HTERT RPE-1 (cell line): ENCODE data around the gene KRTAP1-1.
"Not testable (repeated sequence)": the region's sequence is repeated elsewhere in the genome, so short reads cannot be mapped to it uniquely, and the experiment has no call there.

Source experiments
- in situ Hi-C: fragments of 300-500 bp; cut with MboI; formaldehyde crosslinking; loops from 4 replicates; pipeline ENCODE4 v1.14.3; 2020; ENCODE audit warnings: low sequenced_read_pairs

The KRTAP1-1 gene, protein sequence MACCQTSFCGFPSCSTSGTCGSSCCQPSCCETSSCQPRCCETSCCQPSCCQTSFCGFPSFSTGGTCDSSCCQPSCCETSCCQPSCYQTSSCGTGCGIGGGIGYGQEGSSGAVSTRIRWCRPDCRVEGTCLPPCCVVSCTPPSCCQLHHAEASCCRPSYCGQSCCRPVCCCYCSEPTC

DNA sequence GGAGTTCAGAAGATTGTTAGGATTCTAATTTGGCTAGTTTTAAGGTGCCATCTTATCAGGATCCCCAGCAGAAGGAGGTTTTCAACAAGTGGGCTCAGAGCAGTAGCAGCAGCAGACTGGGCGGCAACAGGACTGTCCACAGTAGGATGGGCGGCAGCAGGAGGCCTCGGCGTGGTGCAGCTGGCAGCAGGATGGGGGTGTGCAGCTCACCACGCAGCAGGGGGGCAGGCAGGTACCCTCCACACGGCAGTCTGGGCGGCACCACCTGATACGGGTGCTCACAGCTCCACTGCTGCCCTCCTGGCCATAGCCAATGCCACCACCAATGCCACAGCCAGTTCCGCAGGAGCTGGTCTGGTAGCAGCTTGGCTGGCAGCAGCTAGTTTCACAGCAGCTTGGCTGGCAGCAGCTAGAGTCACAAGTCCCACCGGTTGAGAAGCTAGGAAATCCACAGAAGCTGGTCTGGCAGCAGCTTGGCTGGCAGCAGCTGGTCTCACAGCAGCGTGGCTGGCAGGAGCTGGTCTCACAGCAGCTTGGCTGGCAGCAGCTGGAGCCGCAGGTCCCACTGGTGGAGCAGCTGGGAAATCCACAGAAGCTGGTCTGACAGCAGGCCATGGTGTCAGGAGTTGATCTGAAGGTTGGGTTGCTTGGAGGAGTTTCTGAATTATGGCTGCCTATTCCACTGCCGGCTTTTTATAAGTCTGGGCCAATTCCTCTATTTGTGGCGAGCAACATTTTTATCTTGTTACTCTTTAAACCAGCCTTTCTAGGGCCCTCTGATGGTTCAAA lies at the start of gene KRTAP1-1:
TSS of gene KRTAP1-1 (minus strand) at position 668 of the 789 bp plus-strand sequence. CDS start at position 615, 53 bp downstream.
- in situ Hi-C loops, result not testable (repeated sequence)

DNA sequence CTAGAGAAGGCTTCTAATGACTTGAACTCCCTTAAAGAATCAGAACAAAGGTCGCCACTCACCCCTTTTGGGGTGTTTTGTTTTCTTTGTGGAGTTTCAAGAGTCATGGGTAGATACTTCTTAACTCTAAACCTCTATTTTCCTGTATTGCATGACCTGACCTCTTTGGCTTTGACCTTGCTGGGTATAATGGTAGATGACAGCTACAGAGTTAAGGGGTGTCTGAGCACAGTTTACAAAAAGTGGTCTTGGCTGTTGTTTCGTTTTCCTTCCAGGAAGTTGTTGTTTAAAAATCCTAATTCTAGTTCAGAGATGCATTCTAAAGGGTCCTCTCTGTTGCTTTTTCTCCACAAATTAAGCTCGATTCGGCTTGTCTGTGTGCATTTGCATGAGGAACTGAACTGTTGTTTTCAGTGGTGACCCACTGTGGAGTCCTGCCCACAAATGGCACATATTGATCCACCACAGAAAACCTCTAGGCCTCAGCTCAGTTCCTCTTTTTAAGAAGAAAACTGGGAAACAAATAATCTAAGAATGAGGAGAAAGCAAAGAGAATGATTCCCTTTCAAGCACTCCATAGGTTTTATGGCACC lies 47.6 kb upstream of the KRTAP1-1 start:
- in situ Hi-C loops, result not testable (repeated sequence)

DNA sequence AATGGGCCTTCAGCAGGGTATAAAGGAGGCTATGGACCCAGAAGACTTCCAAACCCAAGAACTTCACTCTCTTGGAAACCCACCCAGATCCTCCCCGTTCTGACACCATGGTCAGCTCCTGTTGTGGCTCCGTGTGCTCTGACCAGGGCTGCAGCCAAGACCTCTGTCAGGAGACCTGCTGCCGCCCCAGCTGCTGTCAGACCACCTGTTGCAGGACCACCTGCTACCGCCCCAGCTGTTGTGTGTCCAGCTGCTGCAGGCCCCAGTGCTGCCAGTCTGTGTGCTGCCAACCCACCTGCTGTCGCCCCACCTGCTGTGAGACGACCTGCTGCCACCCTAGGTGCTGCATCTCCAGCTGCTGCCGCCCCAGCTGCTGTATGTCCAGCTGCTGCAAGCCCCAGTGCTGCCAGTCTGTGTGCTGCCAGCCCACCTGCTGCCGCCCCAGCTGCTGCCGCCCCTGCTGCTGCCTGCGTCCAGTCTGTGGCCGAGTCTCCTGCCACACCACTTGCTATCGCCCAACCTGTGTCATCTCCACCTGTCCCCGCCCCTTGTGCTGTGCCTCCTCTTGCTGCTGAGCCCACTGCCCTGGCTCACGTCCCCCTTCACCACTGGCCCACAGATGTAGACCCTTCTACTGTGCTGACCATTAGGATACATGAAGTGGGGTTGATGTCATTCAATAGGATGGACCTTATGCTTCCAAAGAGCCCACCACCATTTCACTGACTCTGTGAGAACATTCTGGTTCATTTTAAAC lies 43.0 kb upstream of the KRTAP1-1 start, which contains the start of gene KRTAP4-7:
TSS of gene KRTAP4-7 (plus strand) at position 51 of the 757 bp plus-strand sequence. CDS start at position 108, 57 bp downstream.
- in situ Hi-C loops, result not testable (repeated sequence)

DNA sequence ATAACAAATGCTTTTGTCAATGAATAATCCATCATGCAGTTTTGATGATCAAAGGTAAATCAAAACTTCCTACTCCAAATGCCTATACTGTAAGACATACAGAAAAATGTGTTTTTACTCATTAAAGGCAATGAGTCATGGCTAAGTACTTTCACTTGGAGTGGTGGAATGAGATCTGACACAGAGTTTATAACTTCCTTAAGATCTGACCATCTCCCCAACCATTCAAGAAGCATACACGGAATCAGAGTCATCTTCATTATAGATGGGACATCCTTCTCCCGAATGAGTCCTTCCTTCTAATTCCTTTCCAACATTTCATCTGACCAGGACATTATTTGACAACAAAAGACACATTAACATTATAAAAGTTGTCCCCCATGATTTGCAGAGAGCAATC lies 42.2 kb upstream of the KRTAP1-1 start:
- in situ Hi-C loops, result not testable (repeated sequence)

DNA sequence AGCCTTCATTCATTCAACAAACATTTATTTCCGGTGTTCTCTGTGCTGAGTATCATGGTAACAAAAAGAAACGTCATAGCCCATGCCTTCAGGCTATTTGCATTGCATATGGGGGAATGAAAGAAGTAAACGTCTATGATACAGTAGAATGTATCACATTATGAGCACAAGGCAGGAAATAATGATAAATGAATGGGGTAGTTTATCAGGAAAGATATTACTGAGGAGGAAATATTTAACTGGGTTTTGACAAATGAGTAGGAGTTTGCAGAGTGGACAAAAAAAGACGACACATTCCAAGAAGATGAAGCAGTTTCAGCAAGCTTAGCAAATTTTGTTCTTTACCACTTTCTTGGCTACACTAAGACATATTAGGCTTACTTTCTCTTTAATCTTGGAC lies 41.4 kb upstream of the KRTAP1-1 start:
- in situ Hi-C loops, result no loop called here

DNA sequence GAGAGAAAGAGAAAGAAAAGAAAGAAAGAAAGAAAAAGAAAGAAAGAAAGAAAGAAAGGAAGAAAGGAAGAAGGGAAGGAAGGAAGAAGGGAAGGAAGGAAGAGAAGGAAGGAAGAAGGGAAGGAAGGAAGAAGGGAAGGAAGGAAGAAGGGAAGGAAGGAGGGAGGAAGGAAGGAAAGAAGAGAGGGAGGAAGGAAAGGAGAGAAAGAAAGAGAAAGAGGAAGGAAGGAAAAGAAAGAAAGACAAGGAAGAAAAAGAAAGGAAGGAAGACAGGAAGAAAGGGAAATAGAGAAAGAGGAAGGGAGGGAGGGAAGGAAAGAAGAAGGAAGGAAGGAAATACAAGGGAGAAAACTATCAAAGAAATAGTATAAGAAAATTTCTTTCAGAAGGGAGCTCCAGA lies 35.5 kb upstream of the KRTAP1-1 start:
- in situ Hi-C loops, result no loop called here

DNA sequence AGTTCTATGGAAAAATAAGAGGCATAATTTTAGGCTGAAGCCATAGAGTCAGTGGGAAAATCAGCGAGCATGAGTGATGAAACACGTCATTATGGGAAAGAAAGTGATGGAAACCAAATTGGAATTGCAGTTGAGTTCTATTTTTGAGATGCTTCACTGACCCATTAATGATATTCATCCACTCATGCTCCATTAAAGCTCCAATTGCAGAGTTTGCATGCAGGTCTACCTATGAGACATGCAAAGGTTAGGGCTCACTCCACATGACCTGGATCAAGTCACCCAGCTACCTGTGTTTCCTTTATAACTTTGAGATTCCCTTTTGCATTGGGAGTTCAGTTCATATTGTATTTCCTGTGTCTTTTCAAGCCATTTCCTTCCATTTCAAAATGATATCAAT lies 32.4 kb upstream of the KRTAP1-1 start:
- in situ Hi-C loops, result no loop called here

DNA sequence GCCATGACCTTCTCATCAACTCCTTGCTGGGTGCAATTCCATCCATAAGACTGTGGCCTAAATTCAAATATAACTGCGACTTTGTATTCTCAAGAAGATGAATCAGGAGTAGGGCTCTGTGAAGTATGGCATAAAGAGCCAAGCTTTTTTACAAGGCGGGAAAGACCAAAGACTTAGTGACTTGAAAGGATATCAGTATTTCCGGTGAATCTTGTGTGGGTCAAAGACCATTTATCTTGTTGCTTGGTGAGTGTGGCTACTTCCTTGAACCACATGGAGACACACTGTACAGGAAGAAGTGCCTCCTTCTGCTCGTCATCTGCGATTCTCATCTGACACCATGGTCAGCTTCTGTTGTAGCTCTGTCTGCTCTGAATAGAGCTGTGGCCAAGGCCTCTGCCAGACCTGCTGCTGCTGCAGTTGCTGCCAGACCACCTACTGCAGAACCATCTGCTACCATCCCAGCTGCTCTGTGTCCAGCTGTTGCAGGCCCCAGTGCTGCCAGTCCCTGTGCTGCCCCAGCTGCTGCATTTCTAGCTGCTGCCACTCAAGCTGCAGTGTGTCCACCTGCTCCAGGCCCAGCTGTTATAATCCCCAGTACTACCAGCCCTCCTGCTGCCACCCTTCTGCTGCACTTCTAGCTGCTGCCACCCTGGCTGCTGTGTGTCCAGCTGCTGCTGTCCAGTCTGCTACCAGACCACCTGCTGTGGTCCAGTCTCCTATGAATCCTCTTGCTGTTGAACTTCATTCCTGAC lies 30.5 kb upstream of the KRTAP1-1 start:
- in situ Hi-C loops, result no loop called here

DNA sequence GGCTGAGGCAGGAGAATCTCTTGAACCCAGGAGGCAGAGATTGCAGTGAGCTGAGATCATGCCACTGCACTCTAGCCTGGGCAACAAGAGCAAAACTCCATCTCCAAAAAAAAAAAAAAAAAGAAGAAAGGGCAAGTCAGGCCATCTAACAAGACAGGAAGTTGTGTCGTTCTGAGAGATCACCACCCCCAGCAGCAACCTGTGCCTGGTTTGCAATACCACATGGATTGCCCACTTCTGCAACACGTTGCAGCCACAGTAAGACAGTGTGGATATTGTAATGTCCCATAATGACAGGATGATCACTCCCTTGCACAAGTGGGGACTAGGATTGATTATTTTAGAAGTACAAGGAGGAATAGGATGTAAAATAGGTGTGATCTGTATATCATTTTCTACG lies 27.8 kb upstream of the KRTAP1-1 start:
- in situ Hi-C loops, result no loop called here

DNA sequence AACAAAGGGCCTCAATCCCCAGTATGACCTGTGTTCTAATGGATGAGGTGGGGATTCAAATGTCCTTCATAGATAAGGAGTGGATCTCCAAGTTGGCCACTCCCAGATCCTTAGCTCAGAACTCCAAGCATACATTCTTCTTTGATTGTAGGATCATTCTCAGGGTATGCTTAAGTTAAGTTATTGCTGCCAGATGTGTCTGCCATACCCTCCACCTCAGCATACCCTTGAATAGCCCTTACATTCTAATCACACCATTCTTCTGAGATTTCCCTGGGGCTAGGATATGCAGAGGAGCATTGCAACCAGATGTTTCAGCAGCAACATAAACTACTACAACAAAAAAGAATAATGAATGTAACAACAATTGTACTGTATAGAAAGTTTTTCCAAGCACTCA lies 26.0 kb upstream of the KRTAP1-1 start:
- in situ Hi-C loops, result no loop called here

DNA sequence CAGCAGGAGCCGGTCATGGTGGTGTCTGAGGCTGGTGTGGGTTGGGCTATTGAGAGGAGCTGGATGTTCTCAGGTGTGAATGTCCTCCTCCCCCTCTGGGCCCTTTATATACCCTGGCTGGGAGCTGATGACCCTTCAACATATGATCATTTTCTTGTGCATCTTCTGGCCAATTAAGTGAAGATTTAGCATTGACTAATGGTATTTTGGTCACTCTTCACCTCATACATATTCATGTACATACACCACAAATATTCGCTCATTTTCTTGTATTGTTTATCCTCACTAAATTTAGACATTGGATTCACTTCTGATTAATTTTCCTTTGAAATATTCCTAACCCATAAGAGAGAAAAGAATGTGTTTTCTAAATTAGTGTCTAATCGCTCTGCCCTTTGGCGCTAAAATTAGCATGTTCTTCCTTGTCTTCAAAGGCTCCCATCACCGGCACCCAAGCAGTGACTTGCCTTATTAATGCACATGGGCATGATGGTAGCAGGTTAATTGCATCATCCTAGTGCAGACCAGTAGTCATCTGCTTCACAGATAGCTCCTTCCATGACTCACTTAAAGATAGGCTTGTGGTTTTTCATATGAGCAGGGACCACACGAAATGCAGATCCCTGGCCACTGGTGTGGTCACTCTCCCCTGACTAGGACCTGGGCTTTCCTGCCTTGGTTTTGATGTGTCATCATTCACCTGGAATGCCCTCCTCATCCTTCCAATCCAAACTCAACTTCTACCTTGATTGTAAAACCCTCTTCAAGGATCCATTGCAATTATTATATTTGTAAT lies 24.8 kb upstream of the KRTAP1-1 start, which contains the start of gene KRTAP2-4:
TSS of gene KRTAP2-4 (minus strand) at position 51 of the 796 bp plus-strand sequence. CDS start at position 17, 34 bp downstream.
- in situ Hi-C loops, result no loop called here

DNA sequence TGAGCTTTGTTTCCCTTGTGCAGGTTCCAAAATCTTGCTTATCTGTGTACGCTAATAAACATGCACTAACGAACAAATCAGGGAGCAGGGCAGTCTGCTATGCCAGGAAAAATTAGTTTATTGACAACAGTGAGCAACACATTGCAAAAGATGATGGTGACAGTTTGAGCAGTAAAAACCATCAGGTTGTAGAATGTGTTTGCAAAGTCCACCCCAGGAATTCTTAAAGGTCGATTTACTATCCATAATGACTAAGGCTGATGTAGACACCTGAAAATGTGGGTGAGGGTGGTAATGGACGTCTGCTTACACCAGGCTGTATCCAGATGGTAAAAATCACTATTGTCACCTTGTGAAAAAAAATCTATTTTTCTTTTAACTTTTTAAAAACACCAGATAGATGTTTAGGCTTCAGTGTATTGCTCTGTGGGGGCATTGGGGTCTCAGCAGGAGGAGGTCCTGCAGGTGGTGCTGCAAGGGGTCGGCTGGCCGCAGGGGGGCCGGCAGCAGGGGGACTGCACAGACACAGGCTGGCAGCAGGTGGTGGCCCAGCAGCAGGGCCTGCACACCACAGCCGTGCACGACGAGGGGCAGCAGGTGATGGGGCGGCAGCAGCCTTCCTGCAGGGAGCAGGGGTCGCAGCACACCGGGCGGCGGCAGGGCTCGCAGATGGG lies 23.9 kb upstream of the KRTAP1-1 start:
- in situ Hi-C loops, result not testable (repeated sequence)

DNA sequence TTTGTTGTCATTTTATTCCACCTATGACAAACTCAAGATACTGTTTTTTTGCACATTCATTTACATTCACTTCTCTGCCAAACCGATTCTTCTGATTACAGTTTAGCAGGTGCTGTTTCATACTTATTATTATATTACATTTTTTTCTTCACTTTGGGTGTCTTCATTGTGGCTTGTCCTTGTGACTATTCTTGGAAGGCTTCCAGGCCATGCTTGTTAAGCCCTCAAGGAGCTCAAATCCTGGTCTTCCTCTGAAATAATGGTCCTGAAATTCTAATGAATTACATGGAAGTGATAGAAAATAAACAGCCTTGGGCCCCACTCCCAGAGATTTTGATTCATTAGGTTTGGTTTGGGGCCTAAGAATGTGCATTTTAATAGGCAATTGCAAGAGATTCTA lies 23.1 kb upstream of the KRTAP1-1 start:
- in situ Hi-C loops, result no loop called here

DNA sequence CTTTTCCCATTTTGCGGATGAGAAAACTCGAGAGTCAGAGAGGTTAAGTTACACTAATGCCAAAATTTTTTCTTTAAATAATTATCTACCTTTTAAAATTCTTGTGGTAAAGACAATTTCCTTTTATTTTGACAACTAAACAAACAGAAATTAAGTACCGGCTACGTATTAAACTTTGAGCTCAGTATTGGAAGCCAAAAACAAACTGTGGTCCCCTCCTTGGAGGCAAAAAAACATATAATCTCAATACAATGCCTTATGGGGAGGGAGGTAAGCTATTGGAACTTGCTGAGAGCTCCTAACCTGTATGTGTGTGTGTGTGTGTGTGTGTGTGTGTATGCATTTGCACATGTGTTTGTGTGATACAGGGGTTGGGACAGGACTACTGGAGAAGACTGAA lies 22.2 kb upstream of the KRTAP1-1 start:
- in situ Hi-C loops, result no loop called here

DNA sequence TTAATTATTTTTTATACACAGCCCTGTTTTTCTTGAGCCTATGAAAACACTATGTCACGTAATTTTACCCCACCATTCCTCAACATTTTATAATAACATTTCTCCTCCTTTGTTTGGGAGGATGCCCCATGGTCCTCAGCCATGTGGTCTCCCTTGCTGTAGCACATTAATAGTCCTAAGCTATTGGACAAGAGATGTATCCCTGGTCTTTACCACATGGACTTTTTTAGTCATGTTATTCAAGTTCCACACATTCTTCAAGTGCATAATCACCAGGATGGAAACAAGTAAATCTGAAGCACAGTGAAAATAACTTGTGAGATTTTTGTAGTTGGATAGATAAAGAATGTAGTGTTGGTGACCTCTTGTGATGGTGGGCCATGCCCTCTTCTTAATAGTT lies 20.7 kb upstream of the KRTAP1-1 start:
- in situ Hi-C loops, result no loop called here

DNA sequence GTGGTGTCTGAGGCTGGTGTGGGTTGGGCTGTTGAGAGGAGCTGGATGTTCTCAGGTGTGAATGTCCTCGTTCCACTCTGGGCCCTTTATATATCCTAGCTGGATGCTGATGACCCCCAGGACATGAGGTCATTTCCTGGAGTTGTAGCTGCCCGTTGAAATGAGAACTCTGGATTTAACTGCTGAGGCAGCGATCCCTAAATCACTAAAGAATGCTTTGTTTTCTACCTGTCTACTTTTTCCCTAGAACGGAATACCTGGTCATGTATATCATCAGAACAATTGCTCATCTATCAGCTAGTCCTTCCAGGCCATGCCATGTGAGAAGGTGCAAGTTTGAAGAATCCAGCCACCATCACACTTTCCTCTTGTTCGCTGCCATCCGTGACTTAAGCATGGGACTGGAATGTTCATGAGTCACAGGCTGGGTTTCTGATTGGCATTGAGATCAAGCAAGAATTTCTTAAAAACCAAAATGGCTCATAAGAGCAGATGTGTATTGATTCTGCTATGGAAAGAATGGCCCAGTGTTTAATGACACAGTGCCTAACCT lies 18.9 kb upstream of the KRTAP1-1 start, which contains the start of gene KRTAP2-3:
TSS of gene KRTAP2-3 (minus strand) at position 63 of the 553 bp plus-strand sequence. CDS start 64 bp downstream, outside the sequence.
- in situ Hi-C loops, result no loop called here

DNA sequence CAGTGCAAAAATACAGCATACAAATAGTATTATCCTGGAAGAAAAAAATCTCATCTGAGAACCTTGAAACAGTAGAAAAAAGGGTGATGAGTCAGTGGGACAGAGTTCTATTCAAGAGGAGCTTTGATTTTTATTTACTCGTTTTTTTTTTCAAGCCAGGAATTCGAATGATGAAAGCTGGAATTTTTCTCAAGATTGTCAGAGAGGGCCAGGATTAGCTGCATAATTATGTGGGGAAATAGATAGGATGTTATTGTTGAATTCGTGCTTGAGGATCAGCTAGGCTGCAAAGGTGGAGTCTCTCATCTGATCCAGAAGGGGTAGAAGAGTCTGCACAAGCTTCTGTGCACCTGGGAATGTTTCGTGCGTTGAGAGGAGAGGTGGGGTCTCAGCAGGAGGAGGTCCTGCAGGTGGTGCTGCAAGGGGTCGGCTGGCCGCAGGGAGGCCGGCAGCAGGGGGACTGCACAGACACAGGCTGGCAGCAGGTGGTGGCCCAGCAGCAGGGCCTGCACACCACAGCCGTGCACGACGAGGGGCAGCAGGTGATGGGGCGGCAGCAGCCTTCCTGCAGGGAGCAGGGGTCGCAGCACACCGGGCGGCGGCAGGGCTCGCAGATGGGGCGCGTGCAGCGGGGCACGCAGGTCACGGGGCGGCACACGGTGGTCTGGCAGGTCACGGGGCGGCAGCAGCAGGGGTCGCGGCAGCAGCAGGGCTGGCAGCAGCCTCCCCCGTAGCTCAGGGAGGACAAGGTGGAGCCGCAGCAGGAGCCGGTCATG lies 18.2 kb upstream of the KRTAP1-1 start:
- in situ Hi-C loops, result not testable (repeated sequence)

DNA sequence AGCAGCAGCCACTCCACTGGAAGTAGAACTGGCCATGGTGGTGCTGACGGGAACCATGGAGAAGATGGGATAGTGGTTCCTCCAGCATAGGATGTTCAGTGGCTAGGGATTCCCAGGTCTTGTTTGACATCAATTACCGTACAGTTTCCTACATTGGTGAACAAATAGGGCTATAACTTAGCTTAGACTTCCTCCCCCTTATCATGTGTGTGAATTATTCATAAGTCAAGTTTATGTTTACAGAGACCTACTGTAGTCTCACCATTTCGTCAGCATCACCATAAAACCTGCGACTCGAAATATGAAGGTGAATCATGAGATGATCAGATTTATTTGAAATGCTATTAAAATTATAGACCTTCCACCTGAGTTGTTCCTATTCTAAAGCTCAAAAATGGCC lies 17.5 kb upstream of the KRTAP1-1 start:
- in situ Hi-C loops, result no loop called here
